Small intestine (tissue), 7 donors: ENCODE measurements around the gene ACER1. TPM values are rescaled to one million over a fixed set of nuclear protein-coding genes. Genes with fewer than 3 reads are reported as not detected.
A peak's percentile ranks its signal among the peaks of the same experiment; 100 is the strongest.

Source experiments
- DNase-seq, 2 donors: peaks; one replicate each; pipeline versions ENCODE4 v3.0.0 to v3.0.0-alpha.2; 2013
- FAIRE-seq: peaks from 2 replicates; lab custom pipeline; 2012; peaks lifted over from hg19 to GRCh38; lab: Jason Lieb, UNC
- H3K27ac ChIP-seq, 3 donors: one replicate each; pipeline ENCODE4 v1.5.1; 2013; ENCODE audit warnings: low read length in 2 of 3, mild to moderate bottlenecking in 2 of 3, control low read depth in 1 of 3, inconsistent platforms in 1 of 3, low read depth in 1 of 3, moderate library complexity in 1 of 3
- H3K27me3 ChIP-seq, 3 donors: one replicate each; pipeline ENCODE4 v1.6.1; 2013; ENCODE audit warnings: low read length in 3 of 3, inconsistent platforms in 1 of 3; ENCODE audit not compliant: control insufficient read depth in 3 of 3, insufficient read depth in 3 of 3
- H3K36me3 ChIP-seq, 3 donors: one replicate each; pipeline ENCODE4 v1.6.1; 2013; ENCODE audit warnings: low read length in 3 of 3, inconsistent platforms in 1 of 3, low read depth in 1 of 3, mild to moderate bottlenecking in 1 of 3, moderate library complexity in 1 of 3; ENCODE audit not compliant: control insufficient read depth in 3 of 3, insufficient read depth in 2 of 3
- H3K4me1 ChIP-seq, 3 donors: one replicate each; pipeline ENCODE4 v1.6.1; 2013; ENCODE audit warnings: low read length in 2 of 3, inconsistent platforms in 1 of 3, low read depth in 1 of 3, mild to moderate bottlenecking in 1 of 3, moderate library complexity in 1 of 3; ENCODE audit not compliant: control insufficient read depth in 3 of 3, insufficient read depth in 2 of 3
- H3K4me3 ChIP-seq, 3 donors: one replicate each; pipeline ENCODE4 v1.5.1; 2013; ENCODE audit warnings: low read length in 3 of 3, control low read depth in 1 of 3, inconsistent platforms in 1 of 3, low read depth in 1 of 3, mild to moderate bottlenecking in 1 of 3, moderate library complexity in 1 of 3
- H3K9me3 ChIP-seq, 2 donors: one replicate each; pipeline ENCODE4 v1.6.1; 2013; ENCODE audit warnings: low read depth in 1 of 2, low read length in 1 of 2; ENCODE audit not compliant: control insufficient read depth in 2 of 2, insufficient read depth in 1 of 2
- WGBS, 3 donors: extraction: QIAGEN DNeasy Blood & Tissue Kit; methylation state at CpG; one replicate each; pipeline ENCODE4 v1.1.7; 2013; 5-methylcytosine and 5-hydroxymethylcytosine counted together
- polyA plus RNA-seq, 4 donors: library from polyadenylated mRNA; stranded (reverse) in 3 of 4; unstranded in 1 of 4; fragments of 200-250 nt in 3 of 4; fragments of 120-200 nt in 1 of 4; gene quantifications; one replicate each; pipeline versions ENCODE4 v1.2.1 to v1.2.3, GENCODE V29; 2013
- donor health status: healthy with polysubstance abuse.
- donor health status: control.
- donor health status: control.
- donor health status: Bipolar disorder and iron deficiency.
- donor health status: healthy.

ACER1 gene
- polyA plus RNA-seq, 4 donors = 0.06 TPM; not detected in 3

- Histone ChIP-seq H3K4me3 (no peak overlapping the region), H3K36me3 (peaks cover 10 to 73% (median 14%) of the 10 kb centered on the region in 3 donors), H3K27me3 (no peaks in the 10 kb centered on the region), H3K4me1 (no peaks in the 10 kb centered on the region), H3K27ac (no peak overlapping the region), H3K9me3 (no peaks in the 10 kb centered on the region)
- FAIRE-seq = no peak
- DNase-seq = no peak
- WGBS, 3 donors = 82 to 88% (median 87%) methylated on average over 18 of the region's 18 CpGs
These were observed 69.5 kb downstream of the ACER1 start for GRCh38 chr19:6263735-6264444.

GRCh38 chr19:6263306-6263705 is 70.1 kb downstream of the ACER1 start:
- Histone ChIP-seq H3K27ac (no peak overlapping the region), H3K27me3 (no peaks in the 10 kb centered on the region), H3K4me1 (no peaks in the 10 kb centered on the region), H3K9me3 (no peaks in the 10 kb centered on the region), H3K4me3 (no peak overlapping the region), H3K36me3 (peaks cover 8 to 72% (median 14%) of the 10 kb centered on the region in 3 donors)
- no peak for FAIRE-seq
- WGBS, 3 donors = 79 to 89% (median 81%) methylated on average over 11 to 12 of the region's 12 CpGs
- no peak for DNase-seq

GRCh38 chr19:6262519-6262918 is 70.9 kb downstream of the ACER1 start:
- H3K27ac ChIP-seq = no peak overlapping the region
- H3K4me1 ChIP-seq = no peaks in the 10 kb centered on the region
- DNase-seq (no peak), FAIRE-seq (no peak)
- no peaks in the 10 kb centered on the region for H3K27me3 ChIP-seq
- H3K4me3 ChIP-seq = no peak overlapping the region
- H3K36me3 ChIP-seq = peaks cover 8 to 67% (median 14%) of the 10 kb centered on the region in 3 donors
- H3K9me3 ChIP-seq = no peaks in the 10 kb centered on the region
- WGBS, 3 donors = 94 to 97% (median 96%) methylated on average over 11 of the region's 11 CpGs

GRCh38 chr19:6261883-6262282 is 71.5 kb downstream of the ACER1 start:
- Histone ChIP-seq H3K9me3 (no peaks in the 10 kb centered on the region), H3K36me3 (peaks cover 8 to 69% (median 14%) of the 10 kb centered on the region in 3 donors), H3K27ac (no peak overlapping the region), H3K4me3 (no peak overlapping the region), H3K27me3 (no peaks in the 10 kb centered on the region), H3K4me1 (no peaks in the 10 kb centered on the region)
- 79 to 89% (median 87%) methylated on average over 15 of the region's 15 CpGs for WGBS, 3 donors
- no peak for DNase-seq
- no peak for FAIRE-seq

- H3K27me3 ChIP-seq = no peaks in the 10 kb centered on the region
- FAIRE-seq (no peak), DNase-seq (peak in 1 of 2 donors; percentile 30)
- no peak overlapping the region for H3K4me3 ChIP-seq
- 87 to 93% (median 92%) methylated on average over 30 of the region's 30 CpGs for WGBS, 3 donors
- no peaks in the 10 kb centered on the region for H3K9me3 ChIP-seq
- no peak overlapping the region for H3K27ac ChIP-seq
- H3K4me1 ChIP-seq = no peaks in the 10 kb centered on the region
- H3K36me3 ChIP-seq = peaks cover 8 to 67% (median 14%) of the 10 kb centered on the region in 3 donors
These were observed 72.3 kb downstream of the ACER1 start for GRCh38 chr19:6260912-6261650.

GRCh38 chr19:6260376-6260775 is 73.0 kb downstream of the ACER1 start:
- Histone ChIP-seq H3K36me3 (peaks cover 8 to 67% (median 14%) of the 10 kb centered on the region in 3 donors), H3K4me3 (no peak overlapping the region)
- no peak for DNase-seq

GRCh38 chr19:6259312-6259861 is 74.0 kb downstream of the ACER1 start:
- Histone ChIP-seq H3K36me3 (peaks cover 8 to 67% (median 14%) of the 10 kb centered on the region in 3 donors), H3K9me3 (no peaks in the 10 kb centered on the region), H3K4me3 (no peak overlapping the region), H3K27me3 (no peaks in the 10 kb centered on the region), H3K4me1 (no peaks in the 10 kb centered on the region), H3K27ac (no peak overlapping the region)
- DNase-seq (no peak), FAIRE-seq (no peak)
- WGBS, 3 donors = 75 to 91% (median 87%) methylated on average over 12 of the region's 12 CpGs

More at GRCh38 chr19:6260376-6260775, 73.0 kb downstream of the ACER1 start:
- no peaks in the 10 kb centered on the region for H3K27me3 ChIP-seq
- WGBS, 3 donors = 94 to 99% (median 96%) methylated on average over 9 of the region's 9 CpGs
- no peaks in the 10 kb centered on the region for H3K4me1 ChIP-seq
- FAIRE-seq = no peak
- no peaks in the 10 kb centered on the region for H3K9me3 ChIP-seq
- H3K27ac ChIP-seq = no peak overlapping the region

- peaks cover 8 to 69% (median 14%) of the 10 kb centered on the region in 3 donors for H3K36me3 ChIP-seq
- H3K4me3 ChIP-seq = no peak overlapping the region
- 95 to 98% (median 96%) methylated on average over 15 of the region's 15 CpGs for WGBS, 3 donors
- H3K9me3 ChIP-seq = no peaks in the 10 kb centered on the region
- FAIRE-seq (no peak), DNase-seq (no peak)
- no peaks in the 10 kb centered on the region for H3K4me1 ChIP-seq
- H3K27ac ChIP-seq = no peak overlapping the region
- no peaks in the 10 kb centered on the region for H3K27me3 ChIP-seq
These were observed 74.5 kb downstream of the ACER1 start for GRCh38 chr19:6258812-6259311.
